Ovary (tissue), 1 donor: ENCODE measurements around the gene LMAN2.

ENCODE experiments used
- EP300 ChIP-seq: sonication (generic); formaldehyde crosslinking; IDR thresholded peaks from one replicate; pipeline ENCODE4 v1.6.1; 2017; ENCODE audit warnings: antibody characterized with exemption
- POLR2A ChIP-seq: fragments of 450-650 bp; IDR thresholded peaks from one replicate; pipeline ENCODE4 v1.6.1; 2017; ENCODE audit warnings: antibody characterized with exemption, mild to moderate bottlenecking, moderate library complexity

DNA sequence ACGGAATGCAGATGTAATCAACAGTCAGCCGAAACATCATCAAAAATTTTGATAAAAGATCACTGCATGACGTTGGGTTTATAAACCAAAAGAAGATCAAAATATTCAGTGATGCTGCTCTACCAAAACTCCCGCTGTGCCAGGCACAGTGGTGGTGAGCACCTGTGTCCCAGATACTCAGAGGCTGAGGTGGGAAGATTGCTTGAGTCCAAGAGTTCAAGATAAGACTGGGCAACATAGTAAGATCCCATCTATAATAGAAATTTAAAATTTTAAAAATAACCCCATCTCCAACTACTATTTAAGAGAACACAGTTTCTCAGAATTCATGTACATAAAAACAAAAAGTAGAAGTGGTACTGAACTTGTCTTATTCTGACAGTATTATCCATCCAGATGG is 3.8 kb downstream of the LMAN2 start:
- no peak for TF ChIP-seq POLR2A
- no peak for TF ChIP-seq EP300
